K562 (cell line): ENCODE data around the gene SMIM35. TPM values are rescaled to one million over a fixed set of nuclear protein-coding genes. Genes with fewer than 3 reads are reported as not detected.

Source experiments
- ATAC-seq: fragments of 200-7000 bp; cut with Tn5 transposase; 3 replicates; pipeline ENCODE4 v1.9.1; 2020; ENCODE audit warnings: moderate library complexity
- BruUV-seq: library from RNA; stranded (reverse); fragments of 400-500 nt; replicated peaks from 2 replicates; lab custom pipeline; 2021; lab: Mats Ljungman, UMichigan
- CTCF ChIA-PET: fragments of 300-600 bp; formaldehyde crosslinking; extraction: SDS; loops from one replicate; lab custom pipeline; 2021; ENCODE audit warnings: low intra/inter-chr PET ratio; lab: Yijun Ruan, JAX
- POLR2A ChIA-PET: fragments of 300-600, 350-650 bp; sonication (Branson Sonifier 250); formaldehyde crosslinking; extraction: SDS; loops from one replicate; lab custom pipeline; 2021; ENCODE audit warnings: antibody characterized with exemption, inconsistent platforms; lab: Yijun Ruan, JAX
- DNase-seq, 4 experiments: peaks; one replicate each; pipeline versions ENCODE4 v3.0.0 to v3.0.0-alpha.2; 2011 to 2018; ENCODE audit warnings: low spot score in 3 of 4, mixed read lengths in 3 of 4; ENCODE audit errors: extremely low read depth in 1 of 4
- FAIRE-seq: peaks from 2 replicates; lab custom pipeline; 2011; peaks lifted over from hg19 to GRCh38; lab: Jason Lieb, UNC
- H2AFZ ChIP-seq: 2 replicates; pipeline ENCODE4 v1.6.0; 2011; ENCODE audit warnings: low read depth, low read length, control low read depth, inconsistent platforms
- H3K27ac ChIP-seq: fragments of 200-600 bp; 3 replicates; pipeline ENCODE4 v1.8.0; 2011; ENCODE audit warnings: low read depth, mild to moderate bottlenecking, control low read depth, inconsistent platforms, low read length, moderate library complexity, mixed read lengths; ENCODE audit errors: extremely low read depth
- H3K27me3 ChIP-seq, 2 experiments: fragments of 300-600 bp in 1 of 2; 2 replicates in 1 of 2; 3 replicates in 1 of 2; pipeline versions ENCODE4 v1.6.0 to v1.8.0; 2011; ENCODE audit warnings: inconsistent platforms in 2 of 2, low read length in 2 of 2, mild to moderate bottlenecking in 1 of 2, mixed read lengths in 1 of 2, moderate library complexity in 1 of 2; ENCODE audit not compliant: control insufficient read depth in 2 of 2, insufficient read depth in 2 of 2
- H3K36me3 ChIP-seq: fragments of 300-600 bp; 3 replicates; pipeline ENCODE4 v1.8.0; 2011; ENCODE audit warnings: mild to moderate bottlenecking, low read length, inconsistent platforms; ENCODE audit not compliant: control insufficient read depth, insufficient read depth
- H3K4me1 ChIP-seq, 2 experiments: fragments of 200-600 bp in 1 of 2; replicated peaks in 1 of 2; 2 replicates in 1 of 2; 3 replicates in 1 of 2; pipeline versions ENCODE4 v1.5.1 to v1.8.0; 2011; ENCODE audit warnings: inconsistent platforms in 2 of 2, low read length in 2 of 2, mild to moderate bottlenecking in 1 of 2, mixed read lengths in 1 of 2, moderate library complexity in 1 of 2; ENCODE audit not compliant: control insufficient read depth in 2 of 2, insufficient read depth in 2 of 2
- H3K4me2 ChIP-seq: 2 replicates; pipeline ENCODE4 v1.6.1; 2011; ENCODE audit warnings: low read length, control low read depth, inconsistent platforms, mixed read lengths; ENCODE audit not compliant: insufficient read depth
- H3K4me3 ChIP-seq: fragments of 200-600 bp; sonication (generic), shearing (Covaris generic); 2 replicates; pipeline ENCODE4 v1.5.1; 2016; ENCODE audit warnings: control low read depth, inconsistent platforms
- H3K79me2 ChIP-seq: fragments of 200-600 bp; 3 replicates; pipeline ENCODE4 v1.8.0; 2011; ENCODE audit warnings: low read length, inconsistent platforms; ENCODE audit not compliant: control insufficient read depth, insufficient read depth
- H3K9ac ChIP-seq, 2 experiments: 2 replicates each; pipeline versions ENCODE4 v1.6.0 to v1.6.1; 2011; ENCODE audit warnings: low read depth in 2 of 2, low read length in 2 of 2, control low read depth in 1 of 2, inconsistent platforms in 1 of 2, mild to moderate bottlenecking in 1 of 2, mixed read lengths in 1 of 2; ENCODE audit not compliant: insufficient read depth in 1 of 2
- H3K9me1 ChIP-seq: one replicate; pipeline ENCODE4 v1.6.0; 2011; ENCODE audit warnings: inconsistent platforms, mild to moderate bottlenecking, low read length, moderate library complexity; ENCODE audit not compliant: control insufficient read depth, insufficient read depth
- H3K9me3 ChIP-seq: replicated peaks from 2 replicates; pipeline ENCODE4 v1.5.1; 2011; ENCODE audit warnings: low read depth, low read length, inconsistent platforms; ENCODE audit not compliant: control insufficient read depth, insufficient read depth
- H4K20me1 ChIP-seq: replicated peaks from 2 replicates; pipeline ENCODE4 v1.6.1; 2011; ENCODE audit warnings: low read length, inconsistent platforms, mixed read lengths; ENCODE audit not compliant: control insufficient read depth, insufficient read depth
- BDP1 ChIP-seq: IDR thresholded peaks from 3 replicates; pipeline ENCODE4 v1.6.1; 2011; ENCODE audit not compliant: insufficient read length, insufficient read depth
- CBX2 ChIP-seq: fragments of 200-600 bp; sonication (generic); IDR thresholded peaks from one replicate; pipeline ENCODE4 v1.6.1; 2012; ENCODE audit warnings: mild to moderate bottlenecking, low read length, inconsistent platforms; ENCODE audit not compliant: insufficient read depth, poor library complexity, severe bottlenecking
- CREBBP ChIP-seq: IDR thresholded peaks from one replicate; pipeline ENCODE4 v1.6.1; 2012; ENCODE audit warnings: low read depth, mild to moderate bottlenecking, control low read depth, inconsistent platforms, low read length
- JUN ChIP-seq, 2 experiments: sonication (generic) in 1 of 2; formaldehyde crosslinking in 1 of 2; IDR thresholded peaks; 2 replicates each; pipeline versions ENCODE4 v1.6.1 to v1.8.0; 2012 to 2022; ENCODE audit warnings: borderline replicate concordance in 2 of 2, mild to moderate bottlenecking in 2 of 2, improper control_type of control experiment in 1 of 2, low read depth in 1 of 2, low read length in 1 of 2, missing genetic modification reagents in 1 of 2
- MNT ChIP-seq, 2 experiments: fragments of 450-650 bp; conservative IDR thresholded peaks; 2 replicates each; pipeline ENCODE4 v1.6.1; 2017; ENCODE audit warnings: mild to moderate bottlenecking in 2 of 2, moderate library complexity in 2 of 2
- MTA2 ChIP-seq: fragments of 450-650 bp; IDR thresholded peaks from 2 replicates; pipeline ENCODE4 v1.6.1; 2016; ENCODE audit warnings: low read depth
- PHB ChIP-seq: fragments of 250-450 bp; sonication (Bioruptor Pico); IDR thresholded peaks from 2 replicates; pipeline ENCODE4 v1.5.0; 2021
- SLC30A9 ChIP-seq: fragments of 250-450 bp; sonication (Bioruptor Pico); IDR thresholded peaks from 2 replicates; pipeline ENCODE4 v1.8.0; 2022; ENCODE audit warnings: mild to moderate bottlenecking, moderate library complexity
- SMARCB1 ChIP-seq: IDR thresholded peaks from 2 replicates; pipeline ENCODE4 v1.6.1; 2011; ENCODE audit warnings: improper control_type of control experiment, low read depth; ENCODE audit not compliant: insufficient read length
- ZFP30 ChIP-seq: fragments of 250-450 bp; sonication (Bioruptor Pico); IDR thresholded peaks from 2 replicates; pipeline ENCODE4 v1.8.0; 2022; ENCODE audit warnings: moderate library complexity, mild to moderate bottlenecking, inconsistent platforms, borderline replicate concordance
- ZFPM2 ChIP-seq: fragments of 250-450 bp; sonication (Bioruptor Pico); IDR thresholded peaks from 2 replicates; pipeline ENCODE4 v1.5.1; 2022; ENCODE audit warnings: mild to moderate bottlenecking
- WGBS: fragments of 100-300 bp; shearing (Covaris generic); methylation state at CpG from one replicate; pipeline ENCODE4 v1.1.6; 2016; ENCODE audit warnings: low coverage, mixed read lengths; ENCODE audit not compliant: insufficient coverage; ENCODE audit errors: missing lambda C conversion rate; 5-methylcytosine and 5-hydroxymethylcytosine counted together
- in situ Hi-C: fragments of 300-500 bp; cut with MboI; formaldehyde crosslinking; loops from 4 replicates; pipeline ENCODE4 v1.15.0; 2018; ENCODE audit warnings: inconsistent platforms, mixed read lengths
- intact Hi-C: fragments of 100-400 bp; cut with micrococcal nuclease; formaldehyde crosslinking; loops from 2 replicates; pipeline ENCODE4 v1.14.2; 2022
- polyA plus RNA-seq, 8 experiments: library from polyadenylated mRNA; depleted of rRNA in 4 of 8; stranded (reverse) in 5 of 8; unstranded in 3 of 8; fragments of >200 nt; fragmentation: Nextera tagmentation in 2 of 8; fragmentation: Illumina TruSeq in 1 of 8; extraction: Ambion mirVana in 2 of 8; extraction: Trizol in 1 of 8; gene quantifications; 2 replicates each; pipeline versions ENCODE4 v1.2.1 to v1.2.3, GENCODE V29; 2011 to 2014; ENCODE audit warnings: inconsistent platforms in 1 of 8, missing spikeins in 1 of 8
- total RNA-seq, 7 experiments: library from RNA; depleted of rRNA in 6 of 7; stranded (reverse); fragments of >200 nt in 6 of 7; fragmentation: Illumina TruSeq in 2 of 7; extraction: Trizol in 2 of 7; gene quantifications; 2 replicates each; pipeline versions ENCODE4 v1.2.1 to v1.2.3, GENCODE V29; 2011 to 2021; ENCODE audit warnings: low replicate concordance in 1 of 7
- TF ChIP-seq, protein P1 (sequence below): sonication (generic); formaldehyde crosslinking; IDR thresholded peaks from 2 replicates; pipeline ENCODE4 v1.8.1; 2023; ENCODE audit warnings: mild to moderate bottlenecking, missing genetic modification reagents
- TF ChIP-seq, protein P2 (sequence below): sonication (generic); formaldehyde crosslinking; IDR thresholded peaks from 2 replicates; pipeline ENCODE4 v1.4.0; 2020; ENCODE audit warnings: mild to moderate bottlenecking, missing genetic modification reagents

Gene SMIM35
- total and polyA plus RNA-seq, 9 of the 15 experiments (the other 6 are each of a cell fraction or from before 2014, with no cell fraction given), result 0.03 TPM; not detected in 7

GRCh38 chr11:118117790-118118601, 31.2 kb upstream of the SMIM35 start (continued):
- no peak for TF ChIP-seq MNT (conservative IDR thresholded peaks at IDR 0.05)
- no peak for TF ChIP-seq SMARCB1
- TF ChIP-seq MTA2, result no peak

DNA sequence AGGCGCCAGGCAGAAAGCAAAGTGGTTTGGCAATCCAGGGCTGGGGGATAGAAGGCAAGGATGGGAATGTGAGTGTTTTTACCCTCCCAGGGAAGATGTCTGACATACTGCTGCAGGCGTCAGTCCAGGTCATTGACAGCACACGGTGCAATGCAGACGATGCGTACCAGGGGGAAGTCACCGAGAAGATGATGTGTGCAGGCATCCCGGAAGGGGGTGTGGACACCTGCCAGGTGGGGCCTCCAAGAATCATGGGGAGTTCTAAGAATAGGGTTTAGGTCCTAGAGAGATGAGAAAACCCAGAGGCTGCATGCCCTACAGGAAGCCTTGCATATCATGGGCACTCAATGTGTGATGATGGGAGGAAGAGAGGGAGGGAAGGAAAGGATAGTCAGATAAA, 28.3 kb upstream of the SMIM35 start:
- H3K27me3 ChIP-seq, result no peaks in the 10 kb centered on the region
- peaks cover 3 to 9% of the 10 kb centered on the region in 2 experiments; a peak in 3 of 5 replicates for H3K4me1 ChIP-seq
- H3K9me3 ChIP-seq, result no peaks in the 10 kb centered on the region
- no peak for TF ChIP-seq CBX2
- TF ChIP-seq ZFPM2, result no peak
- no peak for TF ChIP-seq CREBBP
- TF ChIP-seq, protein P1, sequence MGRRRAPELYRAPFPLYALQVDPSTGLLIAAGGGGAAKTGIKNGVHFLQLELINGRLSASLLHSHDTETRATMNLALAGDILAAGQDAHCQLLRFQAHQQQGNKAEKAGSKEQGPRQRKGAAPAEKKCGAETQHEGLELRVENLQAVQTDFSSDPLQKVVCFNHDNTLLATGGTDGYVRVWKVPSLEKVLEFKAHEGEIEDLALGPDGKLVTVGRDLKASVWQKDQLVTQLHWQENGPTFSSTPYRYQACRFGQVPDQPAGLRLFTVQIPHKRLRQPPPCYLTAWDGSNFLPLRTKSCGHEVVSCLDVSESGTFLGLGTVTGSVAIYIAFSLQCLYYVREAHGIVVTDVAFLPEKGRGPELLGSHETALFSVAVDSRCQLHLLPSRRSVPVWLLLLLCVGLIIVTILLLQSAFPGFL (CRISPR knock-in tag), result no peak
- TF ChIP-seq, protein P2, sequence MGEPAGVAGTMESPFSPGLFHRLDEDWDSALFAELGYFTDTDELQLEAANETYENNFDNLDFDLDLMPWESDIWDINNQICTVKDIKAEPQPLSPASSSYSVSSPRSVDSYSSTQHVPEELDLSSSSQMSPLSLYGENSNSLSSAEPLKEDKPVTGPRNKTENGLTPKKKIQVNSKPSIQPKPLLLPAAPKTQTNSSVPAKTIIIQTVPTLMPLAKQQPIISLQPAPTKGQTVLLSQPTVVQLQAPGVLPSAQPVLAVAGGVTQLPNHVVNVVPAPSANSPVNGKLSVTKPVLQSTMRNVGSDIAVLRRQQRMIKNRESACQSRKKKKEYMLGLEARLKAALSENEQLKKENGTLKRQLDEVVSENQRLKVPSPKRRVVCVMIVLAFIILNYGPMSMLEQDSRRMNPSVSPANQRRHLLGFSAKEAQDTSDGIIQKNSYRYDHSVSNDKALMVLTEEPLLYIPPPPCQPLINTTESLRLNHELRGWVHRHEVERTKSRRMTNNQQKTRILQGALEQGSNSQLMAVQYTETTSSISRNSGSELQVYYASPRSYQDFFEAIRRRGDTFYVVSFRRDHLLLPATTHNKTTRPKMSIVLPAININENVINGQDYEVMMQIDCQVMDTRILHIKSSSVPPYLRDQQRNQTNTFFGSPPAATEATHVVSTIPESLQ (CRISPR knock-in tag), result no peak
- TF ChIP-seq JUN (IDR thresholded peaks at IDR 0.05; ENCODE audit: borderline replicate concordance, low read depth, low read length), result no peak
- TF ChIP-seq JUN (CRISPR knock-in tag; IDR thresholded peaks at IDR 0.05; ENCODE audit: borderline replicate concordance), result no peak
- TF ChIP-seq BDP1, result no peak
- no peak for TF ChIP-seq PHB (CRISPR knock-in tag)
- TF ChIP-seq ZFP30 (CRISPR knock-in tag), result no peak
- TF ChIP-seq SLC30A9 (CRISPR knock-in tag), result no peak
- H3K79me2 ChIP-seq, result no peaks in the 10 kb centered on the region
- POLR2A ChIA-PET, result interaction anchor here (1.6 to 2.0 kb wide), 3 partner anchors 10 to 14 kb away, joined by 4 to 9 read pairs (median 5); no protein-coding TSS in a partner anchor
- FAIRE-seq (no peak), ATAC-seq (no peak), DNase-seq (no peak)
- no peaks in the 10 kb centered on the region for H3K36me3 ChIP-seq
- no peaks in the 10 kb centered on the region for H3K9me1 ChIP-seq
- intact Hi-C loops, result no loop called here
- no peaks in the 10 kb centered on the region for H4K20me1 ChIP-seq
- in situ Hi-C loops, result no loop called here
- H3K4me2 ChIP-seq, result no peak overlapping the region
- H3K4me3 ChIP-seq, result no peak overlapping the region
- CTCF ChIA-PET, result no interaction called here
- BruUV-seq, result no TSS peak
- H2AFZ ChIP-seq, result no peak overlapping the region
- H3K9ac ChIP-seq, result no peak overlapping the region
- WGBS, result 59% methylated on average over 7 of the region's 7 CpGs
- H3K27ac ChIP-seq, result no peak overlapping the region
